ENCODE data around the gene EPAS1. TPM values are rescaled to one million over a fixed set of nuclear protein-coding genes. Genes with fewer than 3 reads are reported as not detected.

EPAS1 gene
- total RNA-seq, 1 experiment from 2014 or later: 106 TPM

GRCh38 chr2:46387886-46388515 lies 90.8 kb downstream of the EPAS1 start:
- Histone ChIP-seq H3K4me1 (ENCODE audit: control insufficient read depth, insufficient read depth, low read length) (no peaks in the 10 kb centered on the region), H3K36me3 (ENCODE audit: control insufficient read depth, insufficient read depth, low read length) (no peaks in the 10 kb centered on the region; the same call in 1 of the 2 replicates), H3K4me3 (ENCODE audit: low read depth in 2 of 2, low read length in 2 of 2) (no peak overlapping the region), H3K27ac (ENCODE audit: low read length) (no peak overlapping the region), H3K27me3 (ENCODE audit: control insufficient read depth, insufficient read depth, low read length) (no peaks in the 10 kb centered on the region), H3K9me3 (ENCODE audit: control insufficient read depth, insufficient read depth, low read depth, low read length) (no peaks in the 10 kb centered on the region)
- no TSS peak for BruUV-seq (replicated peaks)
- no peak for DNase-seq (ENCODE audit: low read depth, low spot score)
- intact Hi-C loops (cut with micrococcal nuclease; ENCODE audit: unreplicated experiment) (no loop called here), in situ Hi-C loops (cut with HindIII; ENCODE audit: low pct_unique_long_range_greater_than_20kb, low sequenced_read_pairs) (no loop called here)
- POLR2A ChIA-PET: no interaction called here
- ATAC-seq: no peak
- CTCF ChIA-PET: no interaction called here
- TF ChIP-seq REST (IDR thresholded peaks at IDR 0.05; ENCODE audit: insufficient read depth in 1 of 2, low read depth in 2 of 2, low read length in 1 of 2): no peak
- no peak for TF ChIP-seq CTCF (IDR thresholded peaks at IDR 0.05)
- no peak for TF ChIP-seq TCF7L2 (IDR thresholded peaks at IDR 0.05; ENCODE audit: low read depth, low read length)
- TF ChIP-seq SIN3A (IDR thresholded peaks at IDR 0.05; ENCODE audit: borderline replicate concordance, insufficient read depth, low read depth, low read length): no peak

- no TSS peak for BruUV-seq (replicated peaks)
- intact Hi-C loops (cut with micrococcal nuclease; ENCODE audit: unreplicated experiment) (no loop called here), in situ Hi-C loops (cut with HindIII; ENCODE audit: low pct_unique_long_range_greater_than_20kb, low sequenced_read_pairs) (no loop called here)
- no peaks in the 10 kb centered on the region for H3K9me3 ChIP-seq (ENCODE audit: control insufficient read depth, insufficient read depth, low read depth, low read length)
- H3K4me3 ChIP-seq (ENCODE audit: low read depth in 2 of 2, low read length in 2 of 2): no peak overlapping the region
- ChIA-PET CTCF (no interaction called here), POLR2A (no interaction called here)
- no peak for DNase-seq (ENCODE audit: low read depth, low spot score)
- H3K27me3 ChIP-seq (ENCODE audit: control insufficient read depth, insufficient read depth, low read length): no peaks in the 10 kb centered on the region
- ATAC-seq: no peak
- no peak overlapping the region for H3K27ac ChIP-seq (ENCODE audit: low read length)
- H3K4me1 ChIP-seq (ENCODE audit: control insufficient read depth, insufficient read depth, low read length): no peaks in the 10 kb centered on the region
- no peak for TF ChIP-seq POLR2AphosphoS5 (IDR thresholded peaks at IDR 0.05; ENCODE audit: low read depth, low read length)
- no peak for TF ChIP-seq TCF7L2 (IDR thresholded peaks at IDR 0.05; ENCODE audit: low read depth, low read length)
- no peak for TF ChIP-seq SIN3A (IDR thresholded peaks at IDR 0.05; ENCODE audit: borderline replicate concordance, insufficient read depth, low read depth, low read length)
- no peak for TF ChIP-seq CTCF (IDR thresholded peaks at IDR 0.05)
- TF ChIP-seq REST (IDR thresholded peaks at IDR 0.05; ENCODE audit: insufficient read depth in 1 of 2, low read depth in 2 of 2, low read length in 1 of 2): no peak
- no peaks in the 10 kb centered on the region; the same call in 1 of the 2 replicates for H3K36me3 ChIP-seq (ENCODE audit: control insufficient read depth, insufficient read depth, low read length)
Observed at GRCh38 chr2:46388881-46389280, 91.7 kb downstream of the EPAS1 start.

Measured in Panc1 (cell line).